ENCODE data around the gene DYNLT2B. TPM values are rescaled to one million over a fixed set of nuclear protein-coding genes. Genes with fewer than 3 reads are reported as not detected.
"Not testable (repeated sequence)": the region's sequence is repeated elsewhere in the genome, so short reads cannot be mapped to it uniquely, and the experiment has no call there.

The DYNLT2B gene
- 10 to 100 TPM; 12.0 to 21.1 TPM for total RNA-seq

DNA sequence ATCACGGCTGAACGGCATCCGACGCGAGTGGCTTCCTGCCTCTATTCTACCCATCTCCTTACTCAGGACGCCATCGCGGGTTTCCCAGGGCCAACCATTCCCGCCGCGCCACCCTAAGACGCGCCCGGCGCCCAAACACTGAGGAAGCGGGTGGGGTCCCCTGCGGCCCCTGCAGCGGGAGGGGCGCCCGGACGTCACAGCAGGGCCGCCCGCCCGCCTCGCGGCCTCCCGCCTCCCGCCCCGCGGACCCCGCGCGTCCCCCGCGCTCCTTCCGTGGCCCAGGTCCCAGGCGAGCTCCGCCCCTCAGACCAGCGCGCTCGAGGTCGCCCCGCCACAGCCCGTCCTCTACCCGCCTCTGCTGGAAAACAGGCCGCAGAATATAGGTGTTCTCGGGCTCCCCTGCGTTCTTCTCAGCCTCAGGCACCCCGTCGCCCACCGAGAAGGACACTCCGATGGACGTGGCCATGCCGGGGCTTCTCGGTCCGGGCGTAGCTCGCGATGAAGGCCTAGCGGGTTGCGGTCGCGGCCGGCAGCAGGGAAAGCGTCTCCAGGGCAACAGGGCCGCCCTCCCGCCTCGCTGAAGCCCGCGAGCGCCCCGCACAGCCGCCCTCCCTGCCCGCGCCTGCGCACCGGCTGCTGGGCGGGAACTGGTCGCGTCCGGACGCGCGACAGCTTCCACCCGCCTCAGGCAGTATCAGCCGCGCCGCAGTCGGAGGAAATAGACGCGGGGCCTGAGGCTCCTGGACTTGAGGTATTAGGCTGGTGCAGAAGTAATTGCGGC, at the start of gene DYNLT2B:
Gene DYNLT2B (minus strand): TSS at position 554 of the 781 bp plus-strand sequence. CDS start 88 bp downstream, at position 466.
- Mint-ChIP-seq H3K4me3 (peak within 1 kb of the TSS; percentile 94), H3K27me3 (ENCODE audit: low read depth) (no peaks in the 10 kb centered on the region), H3K4me1 (ENCODE audit: low read depth) (peaks cover 14% of the 10 kb centered on the region), H3K36me3 (ENCODE audit: low read depth) (peaks cover 9% of the 10 kb centered on the region), H3K27ac (peak within 1 kb of the TSS; percentile 98), H3K9me3 (ENCODE audit: insufficient read depth) (no peaks in the 10 kb centered on the region)
- CTCF ChIA-PET = interaction anchor here (1.0 to 1.5 kb wide), 4 partner anchors 29 to 211 kb away, joined by 3 to 4 read pairs (median 4); no protein-coding TSS in a partner anchor
- peak; percentile 91 for DNase-seq
- peak; percentile 91 for ATAC-seq
- POLR2A ChIA-PET = interaction anchor here (0.6 to 2.1 kb wide), 16 partner anchors 9 to 624 kb away, joined by 3 to 17 read pairs (median 4); partner anchors contain the start of genes NCBP2, PCYT1A, SENP5 and UBXN7

DNA sequence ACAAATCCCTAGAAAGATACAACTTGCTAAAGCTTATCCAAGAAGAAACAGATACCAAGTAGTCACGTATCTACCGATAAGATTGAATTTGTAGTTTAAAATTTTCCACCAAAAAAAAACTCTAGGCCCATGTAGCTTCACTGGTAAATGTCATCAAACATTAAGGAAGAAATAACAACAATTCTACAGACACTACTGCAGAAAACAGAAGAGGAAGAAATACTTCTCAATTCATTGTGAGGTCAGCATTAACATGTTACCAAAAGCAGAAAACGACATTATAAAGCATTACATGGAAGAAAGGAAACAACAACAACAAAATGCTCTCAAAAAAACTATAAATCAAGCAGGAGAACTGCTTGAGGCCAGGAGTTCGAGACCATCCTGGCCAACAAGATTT, 47.7 kb upstream of the DYNLT2B start:
- Mint-ChIP-seq H3K9me3 (ENCODE audit: insufficient read depth) (no peaks in the 10 kb centered on the region), H3K27ac (no peak overlapping the region), H3K36me3 (ENCODE audit: low read depth) (peaks cover 30% of the 10 kb centered on the region), H3K27me3 (ENCODE audit: low read depth) (no peaks in the 10 kb centered on the region), H3K4me3 (no peak overlapping the region), H3K4me1 (ENCODE audit: low read depth) (no peaks in the 10 kb centered on the region)
- POLR2A ChIA-PET = no interaction called here
- ATAC-seq (no peak), DNase-seq (no peak)
- CTCF ChIA-PET = no interaction called here

DNA sequence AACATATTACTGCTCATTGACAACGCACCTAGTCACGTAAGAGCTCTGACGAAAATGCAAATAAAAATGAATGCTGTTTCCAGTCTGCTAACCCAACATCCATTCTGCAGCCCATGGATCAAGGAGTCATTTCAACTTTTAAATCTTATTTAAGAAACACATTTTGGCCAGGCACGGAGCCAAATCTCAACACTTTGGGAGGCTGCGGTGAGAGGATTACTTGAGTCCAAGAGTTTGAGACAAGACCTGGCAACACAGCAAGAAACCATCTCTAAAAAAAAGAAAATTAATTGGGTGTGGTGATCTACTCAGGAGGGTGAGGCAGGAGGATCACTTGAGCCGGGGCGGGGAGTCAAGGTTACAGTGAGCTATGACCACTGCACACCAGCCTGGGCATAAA, 42.5 kb upstream of the DYNLT2B start:
- no peak for ATAC-seq
- Mint-ChIP-seq H3K4me3 (no peak overlapping the region), H3K9me3 (ENCODE audit: insufficient read depth) (no peaks in the 10 kb centered on the region), H3K27me3 (ENCODE audit: low read depth) (no peaks in the 10 kb centered on the region), H3K36me3 (ENCODE audit: low read depth) (peaks cover 47% of the 10 kb centered on the region), H3K27ac (no peak overlapping the region), H3K4me1 (ENCODE audit: low read depth) (peaks cover 10% of the 10 kb centered on the region)
- CTCF ChIA-PET = no interaction called here
- POLR2A ChIA-PET = no interaction called here
- DNase-seq = no peak

DNA sequence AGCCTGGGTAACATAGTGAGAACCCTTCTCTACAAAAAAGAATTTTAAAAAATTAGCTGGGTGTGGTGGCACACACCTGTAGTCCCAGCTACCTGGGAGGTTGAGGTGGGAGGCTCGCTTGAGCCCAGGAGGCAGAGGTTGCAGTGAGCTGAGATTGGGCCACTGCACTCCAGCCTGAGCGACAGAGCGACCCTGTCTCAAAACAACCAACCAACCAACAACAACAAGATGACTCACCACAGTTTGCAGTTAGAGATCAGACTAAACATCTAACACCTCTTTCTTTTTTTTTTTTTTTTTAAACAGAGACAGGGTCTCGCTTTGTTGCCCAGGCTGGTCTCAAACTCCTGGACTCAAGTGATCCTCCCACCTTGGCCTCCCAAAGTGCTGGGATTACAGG, 40.5 kb upstream of the DYNLT2B start:
- H3K4me3 Mint-ChIP-seq; ATAC-seq; POLR2A ChIA-PET; CTCF ChIA-PET; H3K27ac Mint-ChIP-seq; H3K9me3 Mint-ChIP-seq (ENCODE audit: insufficient read depth); H3K27me3 Mint-ChIP-seq (ENCODE audit: low read depth); DNase-seq: not testable (repeated sequence)
- peaks cover 51% of the 10 kb centered on the region for H3K36me3 Mint-ChIP-seq (ENCODE audit: low read depth)
- H3K4me1 Mint-ChIP-seq (ENCODE audit: low read depth) = peaks cover 10% of the 10 kb centered on the region

DNA sequence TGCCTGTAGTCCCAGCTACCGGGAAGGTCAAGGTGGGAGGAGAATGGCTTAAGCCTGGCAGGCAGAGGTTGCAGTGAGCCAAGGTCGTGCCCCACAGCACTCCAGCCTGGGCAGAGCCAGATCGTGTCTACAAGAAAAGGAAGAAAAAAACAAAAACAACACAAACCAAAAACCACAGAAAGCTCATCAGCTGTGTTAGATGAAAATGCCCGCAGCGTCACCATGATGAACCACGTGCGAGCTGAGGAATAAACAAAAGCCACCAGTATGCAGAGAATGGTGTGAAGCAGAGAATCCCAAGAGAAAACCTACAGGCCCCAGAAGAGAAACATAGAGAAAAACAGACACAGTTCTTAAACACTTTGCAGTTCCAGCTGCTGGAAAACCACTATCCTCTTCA, 39.9 kb upstream of the DYNLT2B start:
- Mint-ChIP-seq H3K27ac (no peak overlapping the region), H3K27me3 (ENCODE audit: low read depth) (no peaks in the 10 kb centered on the region), H3K4me3 (no peak overlapping the region), H3K9me3 (ENCODE audit: insufficient read depth) (no peaks in the 10 kb centered on the region), H3K36me3 (ENCODE audit: low read depth) (peaks cover 51% of the 10 kb centered on the region), H3K4me1 (ENCODE audit: low read depth) (peaks cover 10% of the 10 kb centered on the region)
- ATAC-seq (no peak), DNase-seq (no peak)
- POLR2A ChIA-PET = no interaction called here
- CTCF ChIA-PET = no interaction called here

DNA sequence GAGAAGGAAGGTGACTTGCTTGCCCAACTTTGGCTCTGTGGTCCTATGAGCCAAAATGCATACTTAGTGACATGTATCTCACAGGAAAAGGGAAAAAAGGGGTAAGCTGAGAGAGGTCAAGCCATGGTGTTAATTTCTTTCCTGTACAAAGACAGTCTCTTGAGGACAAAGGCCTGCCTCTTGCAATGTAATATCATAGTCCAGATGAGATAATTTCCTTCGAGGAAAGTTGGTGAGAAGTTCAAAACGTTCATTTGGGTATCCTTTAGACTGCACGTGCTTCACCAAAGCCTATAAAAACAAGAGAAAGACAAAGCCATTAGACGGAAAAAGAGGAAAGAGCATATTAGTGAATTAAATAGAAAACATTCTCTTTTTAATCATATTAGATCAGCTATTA, 38.5 kb upstream of the DYNLT2B start:
- no peak for DNase-seq
- CTCF ChIA-PET = no interaction called here
- no peaks in the 10 kb centered on the region for H3K9me3 Mint-ChIP-seq (ENCODE audit: insufficient read depth)
- ATAC-seq = no peak
- no peaks in the 10 kb centered on the region for H3K27me3 Mint-ChIP-seq (ENCODE audit: low read depth)
- H3K27ac Mint-ChIP-seq = no peak overlapping the region
- H3K4me1 Mint-ChIP-seq (ENCODE audit: low read depth) = peaks cover 10% of the 10 kb centered on the region
- no peak overlapping the region for H3K4me3 Mint-ChIP-seq
- peaks cover 45% of the 10 kb centered on the region for H3K36me3 Mint-ChIP-seq (ENCODE audit: low read depth)
- POLR2A ChIA-PET = no interaction called here

DNA sequence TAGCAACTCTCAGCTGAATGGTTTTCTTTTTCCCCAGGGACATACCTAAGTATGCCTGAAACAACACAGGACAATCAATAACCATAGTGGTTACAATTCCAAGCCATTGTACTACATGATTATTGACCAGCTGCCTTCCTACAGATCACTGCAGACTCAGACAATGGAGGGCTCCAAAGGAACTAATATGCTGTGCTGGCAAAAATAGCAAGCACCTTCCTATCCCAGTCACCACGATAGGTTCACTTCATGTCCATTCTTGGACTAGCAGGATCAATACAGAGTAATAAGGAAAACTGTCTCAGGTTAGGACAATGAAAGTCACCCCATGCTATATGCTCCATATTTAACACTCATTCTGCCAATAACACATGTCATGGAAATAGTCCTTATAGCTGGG, 37.6 kb upstream of the DYNLT2B start:
- no peaks in the 10 kb centered on the region for H3K9me3 Mint-ChIP-seq (ENCODE audit: insufficient read depth)
- H3K27ac Mint-ChIP-seq = no peak overlapping the region
- no peaks in the 10 kb centered on the region for H3K27me3 Mint-ChIP-seq (ENCODE audit: low read depth)
- no peak for ATAC-seq
- ChIA-PET POLR2A (no interaction called here), CTCF (no interaction called here)
- no peak for DNase-seq
- H3K4me1 Mint-ChIP-seq (ENCODE audit: low read depth) = peaks cover 10% of the 10 kb centered on the region
- no peak overlapping the region for H3K4me3 Mint-ChIP-seq
- H3K36me3 Mint-ChIP-seq (ENCODE audit: low read depth) = peaks cover 40% of the 10 kb centered on the region

DNA sequence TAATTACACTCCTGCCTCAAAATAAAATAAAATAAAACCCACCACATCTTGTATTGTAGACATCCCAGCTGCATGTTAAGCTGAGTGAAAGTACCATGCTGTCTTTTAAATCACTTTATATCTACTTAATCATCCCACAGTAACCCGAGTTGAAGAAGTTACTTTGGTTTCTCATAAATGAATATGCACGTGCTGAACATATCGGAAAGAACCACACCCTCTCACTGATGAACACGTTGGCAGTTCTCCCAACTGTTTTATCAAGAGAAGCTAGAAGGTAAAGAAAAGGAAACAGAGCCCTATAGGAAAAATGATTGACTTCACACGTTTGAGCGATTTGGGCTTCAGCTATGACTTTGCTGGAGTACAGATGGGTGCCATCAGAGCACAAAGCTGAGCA, 36.1 kb upstream of the DYNLT2B start:
- Mint-ChIP-seq H3K27ac (no peak overlapping the region), H3K27me3 (ENCODE audit: low read depth) (no peaks in the 10 kb centered on the region), H3K4me1 (ENCODE audit: low read depth) (peaks cover 8% of the 10 kb centered on the region), H3K36me3 (ENCODE audit: low read depth) (peaks cover 34% of the 10 kb centered on the region), H3K4me3 (no peak overlapping the region), H3K9me3 (ENCODE audit: insufficient read depth) (no peaks in the 10 kb centered on the region)
- no peak for DNase-seq
- ChIA-PET CTCF (no interaction called here), POLR2A (no interaction called here)
- no peak for ATAC-seq

DNA sequence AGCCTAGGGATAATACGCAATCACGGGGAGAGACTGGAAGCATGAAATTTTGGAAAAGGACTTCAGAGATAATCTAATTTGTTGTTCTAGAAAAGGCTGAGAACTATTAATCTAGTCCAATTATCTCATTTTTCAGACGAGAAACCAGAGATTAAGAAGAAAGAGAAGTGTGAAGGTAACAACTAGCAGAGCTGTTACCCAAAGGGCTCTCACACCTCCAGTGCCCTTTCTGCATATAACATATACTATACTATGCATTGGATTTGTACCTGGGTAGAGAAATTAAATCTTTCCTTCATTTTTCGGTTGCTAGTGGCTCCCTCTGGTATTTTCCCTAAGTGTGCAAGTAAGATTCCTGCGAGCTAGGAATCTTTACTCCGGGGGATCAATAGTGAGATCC, 33.5 kb upstream of the DYNLT2B start:
- Mint-ChIP-seq H3K36me3 (ENCODE audit: low read depth) (peaks cover 19% of the 10 kb centered on the region), H3K4me1 (ENCODE audit: low read depth) (no peaks in the 10 kb centered on the region), H3K27ac (no peak overlapping the region), H3K27me3 (ENCODE audit: low read depth) (no peaks in the 10 kb centered on the region), H3K9me3 (ENCODE audit: insufficient read depth) (no peaks in the 10 kb centered on the region), H3K4me3 (no peak overlapping the region)
- DNase-seq (no peak), ATAC-seq (no peak)
- CTCF ChIA-PET = no interaction called here
- POLR2A ChIA-PET = no interaction called here

DNA sequence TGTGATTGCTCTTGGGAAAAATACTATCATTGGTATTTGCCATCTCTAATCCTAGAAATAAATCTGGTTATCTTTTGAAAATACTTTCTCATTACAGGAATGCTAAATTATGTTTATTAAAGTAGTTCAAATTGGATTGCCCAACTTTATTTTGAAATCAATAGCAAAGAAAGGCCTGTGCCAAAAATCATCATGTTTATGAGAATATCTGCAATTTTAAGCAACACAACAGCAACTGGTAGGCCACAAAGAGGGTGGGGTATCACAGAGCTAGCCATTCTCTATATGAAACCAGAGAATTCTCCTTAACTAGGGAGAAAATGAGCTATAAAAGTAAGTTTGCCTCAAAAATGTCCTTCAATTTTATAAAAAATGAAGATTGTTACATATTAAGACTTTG, 32.0 kb upstream of the DYNLT2B start:
- Mint-ChIP-seq H3K36me3 (ENCODE audit: low read depth) (peaks cover 7% of the 10 kb centered on the region), H3K27me3 (ENCODE audit: low read depth) (no peaks in the 10 kb centered on the region), H3K4me1 (ENCODE audit: low read depth) (no peaks in the 10 kb centered on the region), H3K27ac (no peak overlapping the region), H3K4me3 (no peak overlapping the region), H3K9me3 (ENCODE audit: insufficient read depth) (no peaks in the 10 kb centered on the region)
- ATAC-seq (no peak), DNase-seq (no peak)
- ChIA-PET CTCF (no interaction called here), POLR2A (no interaction called here)

DNA sequence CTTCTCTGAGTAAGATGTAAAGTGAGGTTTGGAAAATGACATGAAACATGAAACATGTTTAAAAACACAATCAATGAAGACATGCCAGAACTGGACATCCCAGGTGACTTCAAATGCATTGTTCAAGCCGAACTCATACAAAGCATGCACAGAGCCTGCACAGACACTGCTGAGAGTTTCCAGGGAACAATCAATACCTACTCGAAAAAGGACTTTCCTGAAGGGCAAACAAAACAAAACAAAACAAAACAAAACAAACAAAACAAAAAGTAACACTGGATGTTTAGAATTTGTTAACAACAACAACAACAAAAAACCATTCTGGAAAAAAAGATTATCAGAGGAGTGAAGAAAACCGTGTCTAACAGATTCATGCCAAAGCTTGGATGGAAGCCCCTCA, 30.7 kb upstream of the DYNLT2B start:
- no peak overlapping the region for H3K27ac Mint-ChIP-seq
- ChIA-PET CTCF (no interaction called here), POLR2A (no interaction called here)
- no peaks in the 10 kb centered on the region for H3K27me3 Mint-ChIP-seq (ENCODE audit: low read depth)
- peaks cover 4% of the 10 kb centered on the region for H3K36me3 Mint-ChIP-seq (ENCODE audit: low read depth)
- ATAC-seq = no peak
- H3K9me3 Mint-ChIP-seq (ENCODE audit: insufficient read depth) = no peaks in the 10 kb centered on the region
- no peak overlapping the region for H3K4me3 Mint-ChIP-seq
- DNase-seq = no peak
- H3K4me1 Mint-ChIP-seq (ENCODE audit: low read depth) = no peaks in the 10 kb centered on the region

DNA sequence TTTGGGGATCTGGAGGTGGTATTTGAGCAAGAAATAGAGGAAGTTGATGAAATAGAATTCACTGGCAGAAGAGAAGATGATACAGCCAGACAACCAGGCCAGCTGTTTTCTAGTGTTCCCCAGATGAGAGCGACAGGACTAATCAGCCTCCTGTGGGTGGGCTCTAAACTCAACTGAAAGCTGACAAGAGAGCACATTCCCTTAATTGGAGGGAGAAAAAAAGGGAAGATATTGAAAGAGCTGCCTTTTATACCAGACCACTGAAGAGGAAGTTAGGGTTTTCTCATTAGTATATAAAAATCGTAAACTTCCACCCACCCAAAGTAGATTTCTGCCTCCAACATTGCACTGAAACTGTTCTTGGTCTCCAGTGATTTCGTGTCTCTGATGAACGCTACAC, 26.6 kb upstream of the DYNLT2B start:
- ChIA-PET POLR2A (no interaction called here), CTCF (no interaction called here)
- no peaks in the 10 kb centered on the region for H3K9me3 Mint-ChIP-seq (ENCODE audit: insufficient read depth)
- no peak overlapping the region for H3K4me3 Mint-ChIP-seq
- no peak for ATAC-seq
- peaks cover 4% of the 10 kb centered on the region for H3K27me3 Mint-ChIP-seq (ENCODE audit: low read depth)
- H3K36me3 Mint-ChIP-seq (ENCODE audit: low read depth) = no peaks in the 10 kb centered on the region
- no peaks in the 10 kb centered on the region for H3K4me1 Mint-ChIP-seq (ENCODE audit: low read depth)
- DNase-seq = no peak
- H3K27ac Mint-ChIP-seq = no peak overlapping the region

DNA sequence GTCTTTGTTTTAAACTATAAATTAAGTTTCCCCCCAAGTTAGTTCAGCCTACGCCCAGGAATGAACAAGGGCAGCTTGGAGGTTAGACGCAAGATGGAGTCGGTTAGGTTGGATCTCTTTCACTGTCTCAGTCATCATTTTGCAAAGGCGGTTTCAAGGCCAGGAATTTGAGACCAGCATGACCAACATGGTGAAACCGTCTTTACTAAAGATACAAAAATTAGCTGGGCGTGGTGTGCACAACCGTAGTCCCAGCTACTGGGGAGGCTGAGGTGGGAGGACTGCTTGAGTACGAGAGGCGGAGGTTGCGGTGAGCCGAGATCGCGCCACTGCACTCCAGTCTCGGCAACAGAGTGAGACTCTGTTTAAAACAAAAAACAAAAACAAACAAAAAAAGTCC, 25.9 kb upstream of the DYNLT2B start:
- H3K27ac Mint-ChIP-seq; ATAC-seq; H3K27me3 Mint-ChIP-seq (ENCODE audit: low read depth); H3K36me3 Mint-ChIP-seq (ENCODE audit: low read depth); POLR2A ChIA-PET; CTCF ChIA-PET; DNase-seq; H3K9me3 Mint-ChIP-seq (ENCODE audit: insufficient read depth); H3K4me1 Mint-ChIP-seq (ENCODE audit: low read depth); H3K4me3 Mint-ChIP-seq: not testable (repeated sequence)
